GM12878 (cell line): Measurements from ENCODE around the gene CSNK1A1.

Experiments used
- EP300 ChIP-seq, 2 experiments: fragments of 150-350 bp in 1 of 2; IDR thresholded peaks; 2 replicates each; pipeline ENCODE4 v1.6.1; 2011 to 2012; ENCODE audit warnings: low read depth in 2 of 2, low read length in 2 of 2, borderline replicate concordance in 1 of 2, improper control_type of control experiment in 1 of 2, inconsistent platforms in 1 of 2; ENCODE audit not compliant: control insufficient read depth in 1 of 2
- POLR2A ChIP-seq: IDR thresholded peaks from 2 replicates; pipeline ENCODE4 v1.6.1; 2011; ENCODE audit warnings: low read depth, mild to moderate bottlenecking, low read length
- POLR2AphosphoS5 ChIP-seq: IDR thresholded peaks from 2 replicates; pipeline ENCODE4 v1.6.1; 2011; ENCODE audit warnings: mild to moderate bottlenecking, low read length, inconsistent platforms
- SMC3 ChIP-seq: IDR thresholded peaks from 2 replicates; pipeline ENCODE4 v1.6.1; 2011; ENCODE audit warnings: low read length, improper control_type of control experiment, borderline replicate concordance
- TARDBP ChIP-seq: IDR thresholded peaks from 2 replicates; pipeline ENCODE4 v1.6.1; 2016; ENCODE audit warnings: borderline replicate concordance
- YBX1 ChIP-seq: fragments of 450-650 bp; IDR thresholded peaks from 2 replicates; pipeline ENCODE4 v1.6.1; 2016; ENCODE audit warnings: antibody characterized with exemption
- TF ChIP-seq, protein P1 (sequence below), 3 experiments: IDR thresholded peaks in 2 of 3; conservative IDR thresholded peaks in 1 of 3; 2 replicates each; pipeline ENCODE4 v1.5.1; 2011; ENCODE audit warnings: low read depth in 3 of 3, low read length in 3 of 3, mild to moderate bottlenecking in 3 of 3, control low read depth in 2 of 3, moderate library complexity in 2 of 3, inconsistent platforms in 1 of 3, mixed read lengths in 1 of 3; ENCODE audit not compliant: control insufficient read depth in 2 of 3, insufficient read depth in 1 of 3; ENCODE audit errors: extremely low read depth in 1 of 3

DNA sequence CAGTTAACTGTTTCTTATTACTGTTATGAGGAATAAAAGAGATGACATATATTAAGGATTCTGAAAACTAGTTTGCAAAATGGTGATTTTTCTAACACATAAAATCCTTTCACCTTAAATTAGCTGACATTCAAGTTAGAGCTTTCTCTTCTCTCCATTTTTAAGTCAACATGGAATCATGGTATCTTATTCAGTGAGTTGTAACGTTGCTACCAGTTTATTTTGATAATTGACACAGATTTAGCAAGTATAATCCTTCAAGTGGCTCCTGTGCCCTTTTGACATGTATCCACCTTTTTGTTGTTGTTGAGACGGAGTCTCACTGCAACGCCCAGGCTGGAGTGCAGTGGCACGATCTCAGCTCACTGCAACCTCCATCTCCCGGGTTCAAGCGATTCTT is 58.5 kb downstream of the CSNK1A1 start:
- TF ChIP-seq POLR2AphosphoS5 (no peak), POLR2A (no peak), YBX1 (no peak), TARDBP (no peak), EP300 (IDR thresholded peaks at IDR 0.05; ENCODE audit: borderline replicate concordance in 1 of 2, control insufficient read depth in 1 of 2, low read depth in 2 of 2, low read length in 2 of 2) (no peak), SMC3 (no peak)
- TF ChIP-seq, protein P1, sequence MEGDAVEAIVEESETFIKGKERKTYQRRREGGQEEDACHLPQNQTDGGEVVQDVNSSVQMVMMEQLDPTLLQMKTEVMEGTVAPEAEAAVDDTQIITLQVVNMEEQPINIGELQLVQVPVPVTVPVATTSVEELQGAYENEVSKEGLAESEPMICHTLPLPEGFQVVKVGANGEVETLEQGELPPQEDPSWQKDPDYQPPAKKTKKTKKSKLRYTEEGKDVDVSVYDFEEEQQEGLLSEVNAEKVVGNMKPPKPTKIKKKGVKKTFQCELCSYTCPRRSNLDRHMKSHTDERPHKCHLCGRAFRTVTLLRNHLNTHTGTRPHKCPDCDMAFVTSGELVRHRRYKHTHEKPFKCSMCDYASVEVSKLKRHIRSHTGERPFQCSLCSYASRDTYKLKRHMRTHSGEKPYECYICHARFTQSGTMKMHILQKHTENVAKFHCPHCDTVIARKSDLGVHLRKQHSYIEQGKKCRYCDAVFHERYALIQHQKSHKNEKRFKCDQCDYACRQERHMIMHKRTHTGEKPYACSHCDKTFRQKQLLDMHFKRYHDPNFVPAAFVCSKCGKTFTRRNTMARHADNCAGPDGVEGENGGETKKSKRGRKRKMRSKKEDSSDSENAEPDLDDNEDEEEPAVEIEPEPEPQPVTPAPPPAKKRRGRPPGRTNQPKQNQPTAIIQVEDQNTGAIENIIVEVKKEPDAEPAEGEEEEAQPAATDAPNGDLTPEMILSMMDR (IDR thresholded peaks at IDR 0.05 in 2 of 3, conservative IDR thresholded peaks at IDR 0.05 in 1 of 3; ENCODE audit: control insufficient read depth in 2 of 3, extremely low read depth in 1 of 3, insufficient read depth in 1 of 3, low read depth in 3 of 3, low read length in 3 of 3), result no peak
